A673 (cell line): ENCODE results near the gene PI4K2B. TPM values are rescaled to one million over a fixed set of nuclear protein-coding genes. Genes with fewer than 3 reads are reported as not detected.
"Not testable (repeated sequence)": the region's sequence is repeated elsewhere in the genome, so short reads cannot be mapped to it uniquely, and the experiment has no call there.

Source experiments
- BruUV-seq: library from RNA; stranded (reverse); fragments of 400-500 nt; replicated peaks from 2 replicates; lab custom pipeline; 2021; lab: Mats Ljungman, UMichigan
- CTCF ChIA-PET: fragments of 300-600 bp; sonication (Branson Sonifier 250); formaldehyde crosslinking; loops from one replicate; lab custom pipeline; 2022; ENCODE audit warnings: antibody characterized with exemption; lab: Charles Lee
- POLR2A ChIA-PET: fragments of 300-600 bp; sonication (Branson Sonifier 250); formaldehyde crosslinking; loops from one replicate; lab custom pipeline; 2022; ENCODE audit warnings: antibody characterized with exemption; ENCODE audit not compliant: low non-redundant PET; lab: Charles Lee
- DNase-seq: peaks from one replicate; pipeline ENCODE4 v3.0.0-alpha.2; 2015; ENCODE audit warnings: low spot score
- H3K27ac ChIP-seq: fragments of 200-600 bp; sonication (generic); 2 replicates; pipeline ENCODE4 v1.5.1; 2016; ENCODE audit warnings: mixed run types, low read depth, mild to moderate bottlenecking, mixed read lengths, antibody characterized with exemption, low read length; ENCODE audit not compliant: poor library complexity, severe bottlenecking
- H3K27me3 ChIP-seq: fragments of 200-600 bp; sonication (generic); replicated peaks from 2 replicates; pipeline ENCODE4 v1.6.1; 2017; ENCODE audit warnings: mixed run types, low read depth, mild to moderate bottlenecking, mixed read lengths, antibody characterized with exemption, low read length; ENCODE audit not compliant: insufficient read depth, poor library complexity
- H3K36me3 ChIP-seq: fragments of 200-600 bp; sonication (generic); 2 replicates; pipeline ENCODE4 v1.6.1; 2016; ENCODE audit warnings: mixed run types, mild to moderate bottlenecking, mixed read lengths, antibody characterized with exemption, low read length; ENCODE audit not compliant: insufficient read depth, poor library complexity, severe bottlenecking
- H3K4me1 ChIP-seq: fragments of 200-600 bp; sonication (generic); 2 replicates; pipeline ENCODE4 v1.6.1; 2017; ENCODE audit warnings: mixed run types, mild to moderate bottlenecking, mixed read lengths, antibody characterized with exemption, low read length; ENCODE audit not compliant: insufficient read depth, poor library complexity, severe bottlenecking
- H3K4me3 ChIP-seq: fragments of 200-600 bp; sonication (generic); 2 replicates; pipeline ENCODE4 v1.5.1; 2016; ENCODE audit warnings: low read depth, mixed run types, mild to moderate bottlenecking, mixed read lengths, low read length; ENCODE audit not compliant: poor library complexity, severe bottlenecking
- H3K9me3 ChIP-seq: fragments of 200-600 bp; sonication (generic); 2 replicates; pipeline ENCODE4 v1.6.1; 2016; ENCODE audit warnings: mixed run types, low read depth, mild to moderate bottlenecking, mixed read lengths, antibody characterized with exemption, low read length; ENCODE audit not compliant: poor library complexity, severe bottlenecking
- EZH2 ChIP-seq: fragments of 200-600 bp; sonication (generic); IDR thresholded peaks from 2 replicates; pipeline ENCODE4 v1.6.1; 2017; ENCODE audit warnings: borderline replicate concordance, low read depth, mild to moderate bottlenecking, mixed read lengths, antibody characterized with exemption, low read length; ENCODE audit not compliant: poor library complexity, severe bottlenecking
- intact Hi-C: fragments of 100-400 bp; cut with micrococcal nuclease; formaldehyde crosslinking; loops from one replicate; pipeline ENCODE4 v1.10.0; 2022; ENCODE audit not compliant: unreplicated experiment
- total RNA-seq: library from RNA; stranded (reverse); gene quantifications from 2 replicates; pipeline ENCODE4 v1.2.3, GENCODE V29; 2021
- TF ChIP-seq, protein P1 (sequence below): fragments of 300-800, 200-600 bp; sonication (generic); conservative IDR thresholded peaks from 2 replicates; pipeline ENCODE4 v1.5.1; 2017; ENCODE audit warnings: low read depth, mild to moderate bottlenecking, antibody characterized with exemption, low read length, moderate library complexity, mixed read lengths

Gene PI4K2B
- total RNA-seq, 1 experiment from 2014 or later, result 13.3 TPM

DNA sequence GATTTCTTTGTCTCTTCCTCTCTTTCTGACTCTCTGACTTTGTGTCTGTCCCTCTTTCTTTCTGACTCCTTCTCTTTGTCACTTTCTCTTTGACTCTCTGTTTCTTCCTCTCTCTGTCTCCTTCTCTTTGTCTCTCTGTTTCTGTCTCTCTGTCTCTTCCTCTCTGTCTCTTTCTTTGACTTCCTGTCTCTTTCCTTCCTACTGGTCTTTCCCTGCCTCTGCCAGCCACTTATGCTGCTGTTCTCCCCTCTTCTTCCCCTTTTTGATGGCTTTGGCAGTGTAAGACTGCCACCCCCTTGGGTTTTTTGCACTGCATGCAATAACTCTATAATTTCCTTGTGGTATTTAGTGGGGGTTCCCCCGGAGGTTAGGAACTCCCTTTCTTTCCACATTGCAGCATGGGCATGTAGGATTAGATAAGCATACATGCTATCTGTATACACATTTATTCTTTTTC is 6.9 kb downstream of the PI4K2B start:
- DNase-seq, H3K27me3 ChIP-seq, H3K36me3 ChIP-seq, intact Hi-C loops, CTCF ChIA-PET, POLR2A ChIA-PET, H3K4me3 ChIP-seq, H3K27ac ChIP-seq, H3K9me3 ChIP-seq, BruUV-seq: not testable (repeated sequence)
- peaks cover 11% of the 10 kb centered on the region for H3K4me1 ChIP-seq

DNA sequence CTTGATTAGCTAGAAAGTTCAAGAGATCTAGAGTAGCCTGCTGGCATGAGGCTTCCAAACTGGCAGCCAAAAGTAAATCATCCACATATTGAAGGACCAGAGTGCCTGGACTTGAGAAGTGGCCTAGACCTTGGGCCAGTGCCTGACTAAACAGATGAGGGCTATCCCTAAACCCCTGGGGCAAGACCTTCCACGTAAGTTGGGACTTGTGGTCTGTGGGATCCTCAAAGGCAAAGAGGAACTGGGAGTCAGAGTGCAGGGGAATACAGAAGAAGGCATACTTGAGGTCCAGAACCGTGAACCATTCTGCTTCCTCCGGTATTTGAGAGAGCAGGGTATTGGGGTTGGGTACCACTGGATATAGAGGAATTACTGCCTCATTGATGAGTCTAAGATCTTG is 8.4 kb downstream of the PI4K2B start:
- CTCF ChIA-PET, intact Hi-C loops: not testable (repeated sequence)

DNA sequence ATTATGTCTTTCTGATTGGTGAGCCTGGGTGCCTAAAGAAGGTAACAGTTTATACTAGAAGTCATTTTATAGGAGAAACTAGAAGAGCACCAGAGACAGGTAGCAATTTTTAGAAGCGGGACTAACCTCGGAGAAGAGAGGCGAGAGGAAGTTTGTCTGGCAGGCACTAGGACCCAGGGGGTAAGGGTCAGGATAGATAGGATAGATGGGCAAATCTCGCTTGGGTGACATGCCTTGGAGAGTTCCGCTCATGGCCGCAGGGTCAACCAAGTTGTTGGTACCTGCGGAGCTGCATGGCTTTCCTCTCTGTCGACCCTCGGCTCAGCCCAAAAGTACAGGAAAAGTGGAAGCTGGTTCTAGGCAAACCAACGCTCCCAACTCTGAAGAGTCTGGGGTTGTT is 11.3 kb downstream of the PI4K2B start:
- DNase-seq, result no peak
- Histone ChIP-seq H3K27ac (no peak overlapping the region), H3K4me3 (no peak overlapping the region), H3K27me3 (no peaks in the 10 kb centered on the region), H3K9me3 (no peaks in the 10 kb centered on the region), H3K4me1 (no peaks in the 10 kb centered on the region), H3K36me3 (no peaks in the 10 kb centered on the region)
- CTCF ChIA-PET, result no interaction called here
- intact Hi-C loops, result no loop called here
- TF ChIP-seq, protein P1, sequence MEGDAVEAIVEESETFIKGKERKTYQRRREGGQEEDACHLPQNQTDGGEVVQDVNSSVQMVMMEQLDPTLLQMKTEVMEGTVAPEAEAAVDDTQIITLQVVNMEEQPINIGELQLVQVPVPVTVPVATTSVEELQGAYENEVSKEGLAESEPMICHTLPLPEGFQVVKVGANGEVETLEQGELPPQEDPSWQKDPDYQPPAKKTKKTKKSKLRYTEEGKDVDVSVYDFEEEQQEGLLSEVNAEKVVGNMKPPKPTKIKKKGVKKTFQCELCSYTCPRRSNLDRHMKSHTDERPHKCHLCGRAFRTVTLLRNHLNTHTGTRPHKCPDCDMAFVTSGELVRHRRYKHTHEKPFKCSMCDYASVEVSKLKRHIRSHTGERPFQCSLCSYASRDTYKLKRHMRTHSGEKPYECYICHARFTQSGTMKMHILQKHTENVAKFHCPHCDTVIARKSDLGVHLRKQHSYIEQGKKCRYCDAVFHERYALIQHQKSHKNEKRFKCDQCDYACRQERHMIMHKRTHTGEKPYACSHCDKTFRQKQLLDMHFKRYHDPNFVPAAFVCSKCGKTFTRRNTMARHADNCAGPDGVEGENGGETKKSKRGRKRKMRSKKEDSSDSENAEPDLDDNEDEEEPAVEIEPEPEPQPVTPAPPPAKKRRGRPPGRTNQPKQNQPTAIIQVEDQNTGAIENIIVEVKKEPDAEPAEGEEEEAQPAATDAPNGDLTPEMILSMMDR, result no peak
- TF ChIP-seq EZH2, result no peak
- POLR2A ChIA-PET, result interaction anchor here (0.6 kb wide), 1 partner anchor 676 kb away, joined by 3 read pairs; no protein-coding TSS in a partner anchor
- no TSS peak for BruUV-seq

More for the DNA sequence above, 8.4 kb downstream of the PI4K2B start:
- DNase-seq, H3K27me3 ChIP-seq, BruUV-seq, H3K27ac ChIP-seq, H3K4me1 ChIP-seq, H3K4me3 ChIP-seq, POLR2A ChIA-PET, H3K36me3 ChIP-seq, H3K9me3 ChIP-seq: not testable (repeated sequence)

DNA sequence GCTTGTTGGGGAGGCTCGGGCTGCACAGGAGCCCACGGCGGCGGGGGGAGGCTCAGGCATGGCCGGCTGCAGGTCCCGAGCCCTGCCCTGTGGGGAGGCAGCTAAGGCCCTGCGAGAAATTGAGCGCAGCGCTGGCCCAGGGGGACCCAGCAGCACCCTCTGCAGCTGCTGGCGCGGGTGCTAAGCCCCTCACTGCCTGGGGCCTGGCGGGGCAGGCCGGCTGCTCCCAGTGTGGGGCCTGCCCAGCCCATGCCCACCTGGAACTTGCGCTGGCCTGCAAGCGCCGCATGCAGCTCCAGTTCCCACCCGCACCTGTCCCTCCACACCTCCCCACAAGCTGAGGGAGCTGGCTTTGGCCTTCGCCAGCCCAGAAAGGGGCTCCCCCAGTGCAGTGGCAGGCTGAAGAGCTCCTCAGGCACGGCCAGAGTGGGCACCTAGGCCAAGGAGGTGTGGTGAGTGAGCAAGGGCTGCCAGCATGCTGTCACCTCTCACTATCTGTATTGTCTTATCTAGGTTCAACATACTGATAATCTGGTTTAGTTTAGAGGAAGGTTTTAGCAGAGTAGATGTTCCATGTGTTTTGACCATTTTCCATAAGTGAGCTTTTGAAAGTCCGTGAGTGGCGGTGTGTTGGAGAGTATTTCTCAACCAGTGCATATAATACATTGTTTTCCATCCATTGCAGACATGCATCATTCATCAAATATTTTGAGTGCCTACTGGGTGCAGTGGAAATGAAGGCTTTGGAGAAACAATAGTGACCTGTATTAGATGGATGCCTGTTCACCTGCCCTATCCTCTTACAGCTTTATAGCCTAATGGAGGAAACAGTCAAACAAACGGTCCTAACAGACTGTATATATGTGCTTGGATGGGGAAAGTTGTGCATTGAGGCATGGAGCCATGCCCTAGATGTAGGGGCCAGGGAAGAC is 13.1 kb downstream of the PI4K2B start:
- intact Hi-C loops, result no loop called here
- no peaks in the 10 kb centered on the region for H3K9me3 ChIP-seq
- CTCF ChIA-PET, result no interaction called here
- DNase-seq, result no peak
- H3K27ac ChIP-seq, result no peak overlapping the region
- no peak overlapping the region for H3K4me3 ChIP-seq
- POLR2A ChIA-PET, result no interaction called here
- H3K27me3 ChIP-seq, result no peaks in the 10 kb centered on the region
- TF ChIP-seq EZH2, result no peak
- TF ChIP-seq, protein P1, result no peak
- H3K36me3 ChIP-seq, result no peaks in the 10 kb centered on the region
- BruUV-seq, result no TSS peak
- no peaks in the 10 kb centered on the region for H3K4me1 ChIP-seq

DNA sequence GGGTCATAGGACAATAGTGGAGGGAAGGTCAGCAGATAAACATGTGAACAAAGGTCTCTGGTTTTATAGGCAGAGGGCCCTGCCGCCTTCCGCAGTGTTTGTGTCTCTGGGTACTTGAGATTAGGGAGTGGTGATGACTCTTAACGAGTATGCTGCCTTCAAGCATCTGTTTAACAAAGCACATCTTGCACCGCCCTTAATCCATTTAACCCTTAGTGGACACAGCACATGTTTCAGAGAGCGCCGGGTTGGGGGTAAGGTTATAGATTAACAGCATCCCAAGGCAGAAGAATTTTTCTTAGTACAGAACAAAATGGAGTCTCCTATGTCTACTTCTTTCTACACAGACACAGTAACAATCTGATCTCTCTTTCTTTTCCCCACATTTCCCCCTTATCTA is 15.0 kb downstream of the PI4K2B start:
- POLR2A ChIA-PET, CTCF ChIA-PET, H3K4me3 ChIP-seq, DNase-seq, H3K9me3 ChIP-seq, H3K27ac ChIP-seq, BruUV-seq, H3K4me1 ChIP-seq, H3K27me3 ChIP-seq, intact Hi-C loops, H3K36me3 ChIP-seq: not testable (repeated sequence)

DNA sequence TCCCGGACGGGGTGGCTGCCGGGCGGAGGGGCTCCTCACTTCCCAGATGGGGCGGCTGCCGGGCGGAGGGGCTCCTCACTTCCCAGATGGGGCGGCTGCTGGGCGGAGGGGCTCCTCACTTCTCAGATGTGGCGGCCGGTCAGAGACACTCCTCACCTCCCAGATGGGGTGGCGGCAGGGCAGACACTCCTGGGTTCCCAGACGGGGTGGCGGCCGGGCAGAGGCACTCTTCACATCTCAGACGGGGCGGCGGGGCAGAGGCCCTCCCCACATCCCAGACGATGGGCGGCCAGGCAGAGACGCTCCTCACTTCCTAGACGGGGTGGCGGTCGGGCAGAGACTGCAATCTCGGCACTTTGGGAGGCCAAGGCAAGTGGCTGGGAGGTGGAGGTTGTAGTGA is 15.7 kb downstream of the PI4K2B start:
- H3K4me1 ChIP-seq, H3K4me3 ChIP-seq, H3K27ac ChIP-seq, POLR2A ChIA-PET, intact Hi-C loops, H3K9me3 ChIP-seq, H3K27me3 ChIP-seq, H3K36me3 ChIP-seq, DNase-seq, BruUV-seq, CTCF ChIA-PET: not testable (repeated sequence)
